Measurements from ENCODE around the gene NRF1.
"Not testable (repeated sequence)": the region's sequence is repeated elsewhere in the genome, so short reads cannot be mapped to it uniquely, and the experiment has no call there.

Gene NRF1

GRCh38 chr7:129785685-129786514, 174.4 kb downstream of the NRF1 start:
- DNase-seq: no peak

- no peak for DNase-seq
Measured at GRCh38 chr7:129786825-129787563, 175.5 kb downstream of the NRF1 start.

- DNase-seq: no peak
Measured at GRCh38 chr7:129789000-129789399, 177.5 kb downstream of the NRF1 start.

DNA sequence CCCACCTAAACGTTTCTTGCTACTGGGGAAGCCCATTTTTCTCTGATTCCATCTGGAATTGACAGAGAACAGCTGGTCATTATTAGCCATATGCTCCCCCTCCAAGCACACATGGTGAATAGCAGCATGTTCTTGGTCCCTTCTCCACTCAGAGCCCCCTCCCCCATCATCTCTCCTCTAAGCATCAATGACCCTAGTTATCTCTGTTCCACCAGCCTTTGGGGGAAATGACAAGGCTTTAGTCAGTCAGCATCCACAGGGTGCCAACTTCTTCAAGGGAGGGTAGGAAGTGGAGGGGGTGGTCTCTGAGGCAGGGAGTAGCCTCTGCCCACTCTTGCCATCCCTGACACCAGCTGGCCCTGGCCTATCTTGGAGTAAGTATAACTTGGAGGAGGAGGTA, 178.1 kb downstream of the NRF1 start:
- no peak for DNase-seq

GRCh38 chr7:129790136-129790535, 178.6 kb downstream of the NRF1 start:
- no peak for DNase-seq

DNA sequence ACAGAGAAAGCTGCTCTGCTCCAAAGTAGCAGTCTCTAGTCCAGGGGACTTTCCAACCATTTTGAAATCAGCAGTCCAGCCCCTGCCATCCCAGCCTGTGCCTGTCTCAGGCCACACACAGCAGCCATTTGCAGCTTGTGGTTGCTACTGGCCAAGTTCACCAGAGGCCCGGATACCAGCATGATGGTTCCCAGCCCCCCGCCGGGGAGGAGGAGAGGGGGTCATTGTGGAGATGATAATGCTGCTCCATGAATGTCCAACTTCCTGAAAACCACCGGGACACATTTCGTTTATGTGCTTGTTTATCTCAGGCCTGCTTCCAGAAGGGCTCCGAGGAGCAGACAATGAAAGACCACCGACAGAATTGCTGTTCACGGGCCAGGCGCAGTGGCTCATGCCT, 181.2 kb downstream of the NRF1 start:
- no peak for DNase-seq

- DNase-seq: no peak
Measured at GRCh38 chr7:129793506-129794310, 182.2 kb downstream of the NRF1 start.

DNA sequence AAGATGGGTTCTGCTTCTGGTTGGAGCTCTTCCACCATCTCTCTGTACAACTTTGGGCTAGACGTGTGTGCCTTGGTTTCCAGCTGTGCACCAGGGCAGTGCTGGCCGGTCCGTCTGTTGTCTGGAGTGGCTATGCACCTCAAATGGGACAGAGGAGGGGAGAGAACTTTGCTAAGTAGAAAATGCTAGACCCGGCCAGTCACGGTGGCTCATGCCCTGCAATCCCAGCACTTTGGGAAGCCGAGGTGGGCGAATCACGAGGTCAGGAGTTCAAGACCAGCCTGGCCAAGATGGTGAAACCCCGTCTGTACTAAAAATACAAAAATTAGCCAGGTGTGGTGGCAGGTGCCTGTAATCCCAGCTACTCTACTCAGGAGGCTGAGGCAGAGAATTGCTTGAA, 182.9 kb downstream of the NRF1 start:
- not testable (repeated sequence) for DNase-seq

DNA sequence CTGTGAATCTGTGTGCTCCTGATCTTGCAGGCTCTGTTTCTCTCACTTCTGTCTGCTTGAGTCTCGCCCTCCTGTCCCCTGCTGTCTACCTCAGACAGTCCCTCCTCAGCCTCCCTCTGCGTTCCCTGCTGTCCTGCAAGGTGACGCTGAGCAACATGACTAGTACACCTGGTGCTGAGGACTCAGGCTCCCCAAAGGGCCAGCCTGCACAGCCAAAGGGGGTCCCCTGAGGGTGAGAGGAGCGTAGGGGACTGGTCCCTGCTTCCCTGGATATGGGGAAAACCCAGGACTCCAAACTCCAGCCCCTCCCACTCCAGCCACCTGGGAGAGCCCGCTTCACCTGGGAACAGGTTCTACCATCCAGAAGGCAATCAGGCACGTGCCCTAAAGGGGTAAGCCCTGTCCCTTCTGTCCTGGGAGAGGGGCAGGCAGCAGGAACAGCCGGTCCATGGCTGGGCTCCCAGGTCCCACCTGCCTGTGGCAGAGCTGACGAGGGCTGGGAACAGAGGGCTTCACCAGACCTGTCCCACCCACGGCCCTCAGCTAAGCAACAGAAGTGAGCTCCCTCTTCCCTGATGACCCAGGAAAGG, 184.8 kb downstream of the NRF1 start:
- no peak for DNase-seq

GRCh38 chr7:129797214-129797789, 185.8 kb downstream of the NRF1 start:
- no peak for DNase-seq

- no peak for DNase-seq
Measured at GRCh38 chr7:129798616-129799349, 187.3 kb downstream of the NRF1 start.

- DNase-seq: no peak
Measured at GRCh38 chr7:129799350-129799955, 187.9 kb downstream of the NRF1 start.

DNA sequence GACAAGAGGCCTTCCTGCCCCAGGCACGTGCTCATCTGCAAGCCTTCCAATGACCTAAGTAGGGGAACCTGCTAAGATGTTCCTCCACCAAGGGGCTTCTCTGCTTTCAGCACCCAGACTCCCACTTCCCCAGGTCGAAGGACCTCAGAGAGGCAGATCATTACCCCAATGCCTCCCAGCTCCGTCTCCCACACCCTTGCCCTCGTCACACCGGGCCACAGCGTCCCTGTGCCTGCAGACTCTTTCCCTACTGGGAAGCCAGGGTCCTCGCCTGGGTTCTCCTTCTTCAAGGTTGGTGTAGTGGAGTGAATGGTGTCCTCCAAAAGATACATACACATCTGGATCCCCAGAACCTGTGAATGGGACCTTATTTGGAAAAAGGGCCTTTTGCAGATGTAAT, 189.4 kb downstream of the NRF1 start:
- no peak for DNase-seq

DNA sequence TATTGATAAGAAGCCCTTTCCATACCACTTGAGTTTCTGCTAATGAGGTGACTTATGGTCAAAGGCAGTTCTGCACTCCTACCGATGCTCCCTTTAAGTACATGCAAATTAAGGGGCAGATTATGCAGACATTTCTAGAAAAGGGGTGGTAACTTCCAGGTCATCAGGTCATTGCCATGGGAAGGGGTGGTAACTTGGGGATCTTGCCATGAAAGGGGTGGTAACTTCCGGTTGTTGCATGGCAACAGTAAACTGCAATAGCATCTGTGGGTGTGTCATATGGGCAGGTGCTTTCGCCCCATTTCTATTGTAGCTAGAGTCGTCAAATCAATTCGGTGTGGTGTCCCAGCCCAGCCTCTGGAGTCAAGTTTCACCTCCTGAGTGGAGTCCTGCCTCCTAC, 190.4 kb downstream of the NRF1 start:
- no peak for DNase-seq

DNA sequence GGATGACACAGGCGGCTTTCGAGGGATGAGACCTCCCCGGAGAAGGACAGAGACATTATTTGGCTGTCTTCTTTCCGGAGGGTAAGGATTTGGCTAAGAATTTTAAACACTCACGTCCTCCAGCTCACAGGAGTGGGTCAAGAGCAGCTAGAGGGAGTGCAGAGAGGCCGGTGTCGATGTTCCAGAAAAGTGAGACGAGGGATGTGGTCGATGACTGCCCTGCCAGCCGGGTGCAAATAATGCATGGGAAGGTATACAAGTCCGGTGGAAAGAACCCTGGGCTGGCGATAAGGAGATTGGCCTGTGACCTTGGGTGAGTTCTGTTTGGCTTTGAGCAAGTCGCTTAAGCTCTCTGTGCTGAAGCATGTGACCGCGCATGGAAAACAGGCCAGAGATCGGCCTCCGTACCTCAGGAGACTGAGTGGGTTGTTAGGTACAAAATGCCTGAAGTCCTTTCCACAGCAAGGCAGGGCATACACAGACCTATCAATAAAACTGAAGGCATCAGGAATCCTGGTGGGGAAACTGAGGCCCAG, 192.1 kb downstream of the NRF1 start:
- DNase-seq: no peak

GRCh38 chr7:129804111-129804889, 192.8 kb downstream of the NRF1 start:
- DNase-seq: no peak

GRCh38 chr7:129804890-129805719, 193.6 kb downstream of the NRF1 start:
- DNase-seq: no peak
